ENCODE data around the gene ALG14. TPM values are rescaled to one million over a fixed set of nuclear protein-coding genes. Genes with fewer than 3 reads are reported as not detected.

ALG14 gene
- total RNA-seq, 1 experiment from 2014 or later = 5.7 TPM

- CTCF ChIA-PET = interaction anchor here (2.2 kb wide), 1 partner anchor 162 kb away, joined by 15 read pairs; the partner anchor contains the start of gene RWDD3
- Histone ChIP-seq H3K27ac (ENCODE audit: low read depth, low read length) (no peak overlapping the region), H4K20me1 (ENCODE audit: insufficient read depth) (no peaks in the 10 kb centered on the region), H3K4me3 (replicated peaks in 1 of 2; ENCODE audit: low read depth in 1 of 2, low read length in 2 of 2) (peak overlapping the region; percentile 78 to 88), H3K36me3 (ENCODE audit: control insufficient read depth in 1 of 2, insufficient read depth in 2 of 2, low read length in 2 of 2) (no peaks in the 10 kb centered on the region), H2AFZ (ENCODE audit: low read depth, low read length, poor library complexity, severe bottlenecking) (no peak overlapping the region), H3K27me3 (ENCODE audit: insufficient read depth, low read length) (no peaks in the 10 kb centered on the region), H3K9ac (ENCODE audit: low read length) (peak overlapping the region; percentile 60), H3K9me2 (ENCODE audit: insufficient read depth) (no peaks in the 10 kb centered on the region), H3K4me2 (ENCODE audit: low read length) (peak overlapping the region; percentile 73), H3K79me2 (ENCODE audit: insufficient read depth, low read length) (no peaks in the 10 kb centered on the region), H3K9me3 (ENCODE audit: control insufficient read depth in 1 of 2, insufficient read depth in 1 of 2, low read depth in 1 of 2, low read length in 2 of 2) (no peaks in the 10 kb centered on the region), H3K4me1 (ENCODE audit: control insufficient read depth in 1 of 2, insufficient read depth in 2 of 2, low read length in 2 of 2) (peaks cover 0 to 14% of the 10 kb centered on the region in 2 experiments; a peak in 2 of 4 replicates)
- DNase-seq (ENCODE audit: low read depth, low spot score) = no peak
- TF ChIP-seq CEBPB (IDR thresholded peaks at IDR 0.05; ENCODE audit: low read depth) (no peak), RAD21 (IDR thresholded peaks at IDR 0.05; ENCODE audit: low read depth) (no peak), POLR2A (IDR thresholded peaks at IDR 0.05; ENCODE audit: borderline replicate concordance, extremely low read depth, insufficient read depth, insufficient read length) (no peak), SIN3A (IDR thresholded peaks at IDR 0.05; ENCODE audit: low read depth) (no peak), SRF (IDR thresholded peaks at IDR 0.05; ENCODE audit: low read depth) (no peak), JUND (IDR thresholded peaks at IDR 0.05) (no peak), CBX3 (IDR thresholded peaks at IDR 0.05; ENCODE audit: low read depth) (no peak), REST (IDR thresholded peaks at IDR 0.05; ENCODE audit: low read depth) (no peak), SP1 (IDR thresholded peaks at IDR 0.05; ENCODE audit: low read depth) (no peak), YY1 (IDR thresholded peaks at IDR 0.05; ENCODE audit: extremely low read depth, insufficient replicate concordance, low read depth, low read length) (no peak), CTCF (IDR thresholded peaks at IDR 0.05 in 2 of 3, conservative IDR thresholded peaks at IDR 0.05 in 1 of 3; ENCODE audit: borderline replicate concordance in 1 of 3, insufficient read depth in 1 of 3, low read depth in 2 of 3, low read length in 2 of 3) (no peak), ZFX (IDR thresholded peaks at IDR 0.05) (no peak), TCF7L2 (IDR thresholded peaks at IDR 0.05; ENCODE audit: borderline replicate concordance, extremely low read depth, insufficient read depth, insufficient read length) (no peak)
- ATAC-seq = no peak
- intact Hi-C loops (cut with micrococcal nuclease) = no loop called here
- POLR2A ChIA-PET = no interaction called here
- RAD21 ChIA-PET (ENCODE audit: low non-redundant PET in 1 of 2, low total read pairs in 2 of 2, uncharacterized antibody in 2 of 2, unreplicated experiment in 2 of 2) = no interaction called here
- no TSS peak for BruUV-seq (replicated peaks)
Measured at GRCh38 chr1:95071539-95071938, 1.2 kb downstream of the ALG14 start.

Measured in HCT116 (cell line).